Measurements from ENCODE around the gene IL17RC.

Gene IL17RC

GRCh38 chr3:9948586-9948985, 31.7 kb downstream of the IL17RC start:
- H3K4me3 ChIP-seq (ENCODE audit: low read depth, low read length), result no peak overlapping the region
- TF ChIP-seq CTCF (IDR thresholded peaks at IDR 0.05; ENCODE audit: borderline replicate concordance, insufficient read depth, low read depth, low read length), result no peak

- TF ChIP-seq CTCF (IDR thresholded peaks at IDR 0.05; ENCODE audit: borderline replicate concordance, insufficient read depth, low read depth, low read length), result no peak
- H3K4me3 ChIP-seq (ENCODE audit: low read depth, low read length), result no peak overlapping the region
Observed at GRCh38 chr3:9949115-9949514, 32.2 kb downstream of the IL17RC start.

GRCh38 chr3:9949626-9950025, 32.7 kb downstream of the IL17RC start:
- no peak overlapping the region for H3K4me3 ChIP-seq (ENCODE audit: low read depth, low read length)
- TF ChIP-seq CTCF (IDR thresholded peaks at IDR 0.05; ENCODE audit: borderline replicate concordance, insufficient read depth, low read depth, low read length), result no peak

- no peak for TF ChIP-seq CTCF (IDR thresholded peaks at IDR 0.05; ENCODE audit: borderline replicate concordance, insufficient read depth, low read depth, low read length)
- H3K4me3 ChIP-seq (ENCODE audit: low read depth, low read length), result peak overlapping the region; percentile 89
Observed at GRCh38 chr3:9951126-9951525, 34.2 kb downstream of the IL17RC start.

- peak overlapping the region; percentile 89 for H3K4me3 ChIP-seq (ENCODE audit: low read depth, low read length)
- TF ChIP-seq CTCF (IDR thresholded peaks at IDR 0.05; ENCODE audit: borderline replicate concordance, insufficient read depth, low read depth, low read length), result no peak
Observed at GRCh38 chr3:9951598-9951961, 34.7 kb downstream of the IL17RC start.

GRCh38 chr3:9951962-9952805, 35.3 kb downstream of the IL17RC start, which contains the start of gene PRRT3:
PRRT3 (minus strand) TSS chr3:9952408; CDS start chr3:9950115, 2,293 bp downstream.
- peak within 1 kb of the TSS; percentile 89 for H3K4me3 ChIP-seq (ENCODE audit: low read depth, low read length)
- TF ChIP-seq CTCF (IDR thresholded peaks at IDR 0.05; ENCODE audit: borderline replicate concordance, insufficient read depth, low read depth, low read length), result no peak

GRCh38 chr3:9955067-9955502, 38.2 kb downstream of the IL17RC start:
- H3K4me3 ChIP-seq (ENCODE audit: low read depth, low read length), result no peak overlapping the region
- TF ChIP-seq CTCF (IDR thresholded peaks at IDR 0.05; ENCODE audit: borderline replicate concordance, insufficient read depth, low read depth, low read length), result no peak

Data from GM12875 (cell line).